Right renal pelvis (tissue), 4 donors: ENCODE results near the gene INPP5A. TPM values are rescaled to one million over a fixed set of nuclear protein-coding genes. Genes with fewer than 3 reads are reported as not detected.
"Not testable (repeated sequence)": the region's sequence is repeated elsewhere in the genome, so short reads cannot be mapped to it uniquely, and the experiment has no call there.

Experiments used
- DNase-seq, 4 donors: peaks; one replicate each; pipeline ENCODE4 v3.0.0-alpha.2; 2013; ENCODE audit warnings: low read depth in 4 of 4, low spot score in 3 of 4, missing footprints in 1 of 4
- polyA plus RNA-seq, 4 donors: library from polyadenylated mRNA; unstranded; fragments of 120-200 nt; gene quantifications; one replicate each; pipeline ENCODE4 v1.2.1, GENCODE V29; 2013; ENCODE audit not compliant: insufficient read length in 4 of 4

The INPP5A gene
- polyA plus RNA-seq, 4 donors: 32.2 to 39.1 (median 36.2) TPM

DNA sequence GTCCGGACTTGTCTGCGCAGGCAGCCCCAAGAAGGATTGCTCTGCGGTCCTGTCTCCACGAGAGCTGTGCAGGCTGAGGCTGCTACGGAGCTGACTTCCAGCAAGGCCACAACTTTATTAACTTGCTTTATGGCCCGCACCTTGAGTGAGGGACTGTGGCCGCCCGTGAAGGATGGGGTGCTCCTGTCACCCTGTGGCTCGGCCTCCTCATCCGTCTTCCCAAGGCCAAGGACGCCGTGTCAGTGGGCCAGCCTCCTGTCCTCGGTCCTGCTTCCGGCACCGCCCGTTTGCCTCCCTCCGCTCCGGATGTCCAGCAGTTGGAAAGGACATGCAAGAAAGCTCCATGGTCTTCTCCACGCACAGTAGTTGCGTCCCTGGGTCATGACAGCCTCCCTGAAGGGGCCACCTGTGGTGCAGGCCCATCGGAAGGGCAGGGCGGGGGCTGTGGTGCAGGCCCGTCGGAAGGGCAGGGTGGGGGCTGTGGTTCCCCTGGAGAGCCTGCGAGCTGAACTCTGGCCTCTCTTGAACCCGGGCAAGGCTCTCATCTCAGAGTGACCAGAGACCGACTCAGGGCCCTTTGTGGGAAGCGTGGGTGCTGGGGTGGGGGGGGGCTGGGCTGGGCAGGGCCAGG, 161.3 kb downstream of the INPP5A start:
- no peak for DNase-seq

DNA sequence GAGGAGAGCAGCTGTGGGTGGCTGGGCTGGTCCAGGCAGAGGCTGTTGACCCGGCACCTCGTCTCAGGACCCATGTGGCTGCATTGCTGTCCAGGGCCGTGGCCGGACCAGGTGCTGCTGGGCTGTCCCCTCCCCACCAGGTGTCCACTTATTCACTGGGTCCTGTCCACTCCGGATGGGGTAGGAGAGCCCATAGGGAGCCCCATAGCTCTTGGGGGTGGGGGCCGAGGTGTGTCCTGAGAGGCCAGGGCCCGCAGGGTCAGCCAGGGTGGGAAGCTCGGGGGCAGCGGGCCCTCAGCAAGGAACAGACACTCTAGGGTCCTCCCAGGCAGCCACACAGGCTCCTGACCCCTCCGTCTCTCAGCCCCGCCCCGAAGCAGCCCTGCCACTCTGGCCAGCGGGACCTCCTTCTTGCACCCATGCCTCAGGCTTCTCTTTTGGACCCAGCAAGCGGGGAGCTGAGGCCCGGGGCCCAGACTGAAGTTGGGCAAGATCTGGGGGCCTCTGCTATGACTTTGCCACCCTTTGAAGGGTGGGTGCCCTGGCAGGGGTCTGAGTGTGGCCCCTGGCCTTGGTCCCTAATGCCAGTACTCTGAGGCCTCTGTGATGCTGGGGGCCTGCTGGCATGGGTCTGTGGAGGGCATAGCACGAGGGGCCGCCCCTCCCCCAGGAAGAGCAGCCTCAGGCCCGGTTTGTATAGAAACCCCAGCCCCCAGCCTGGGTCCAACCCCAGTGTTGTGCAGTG, 162.0 kb downstream of the INPP5A start:
- DNase-seq: no peak

DNA sequence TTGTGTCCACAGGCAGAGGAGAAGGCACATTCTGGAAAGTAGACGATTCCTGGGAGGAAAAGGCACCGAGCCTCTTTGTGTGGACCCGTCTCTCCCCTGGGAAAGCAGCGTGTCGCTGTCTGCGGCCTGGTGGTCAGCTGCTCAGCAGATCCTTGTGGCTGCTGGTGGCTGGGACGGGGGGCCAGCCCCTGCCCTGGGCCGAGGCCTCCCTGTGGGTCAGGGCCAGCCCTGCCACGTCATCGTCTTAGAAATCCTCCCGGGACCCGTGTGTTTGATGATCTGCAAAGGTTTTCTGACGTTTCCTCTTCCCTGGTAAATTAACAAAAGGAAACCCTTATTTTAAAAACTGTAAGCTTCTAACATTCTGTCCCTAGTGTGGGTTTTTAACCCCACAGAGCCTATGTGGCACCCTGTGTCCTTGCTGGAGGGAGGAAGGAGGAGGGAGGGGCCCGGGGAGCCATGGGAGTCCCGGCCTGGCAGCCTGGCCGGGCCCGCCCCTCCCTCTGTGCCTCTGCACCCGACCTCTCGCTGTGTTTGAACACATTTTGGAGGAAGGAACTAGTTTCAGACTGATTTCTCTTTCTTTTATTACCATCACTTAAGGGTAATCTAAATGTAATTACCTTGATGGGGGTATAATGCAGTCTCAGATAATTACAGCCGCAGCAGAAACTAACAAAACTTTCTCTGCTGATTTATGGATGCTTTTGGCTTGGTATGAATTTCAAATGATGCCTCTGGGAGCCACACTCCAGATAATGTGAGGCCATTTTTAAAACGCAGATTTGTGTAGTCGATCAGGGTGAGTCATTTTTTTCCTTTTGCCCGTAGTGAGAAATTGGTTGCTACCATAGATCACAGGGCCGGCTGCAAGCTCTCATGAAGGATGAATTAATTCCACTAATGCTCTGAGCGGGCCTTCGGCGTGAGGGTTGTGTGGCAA, 162.8 kb downstream of the INPP5A start:
- no peak for DNase-seq

DNA sequence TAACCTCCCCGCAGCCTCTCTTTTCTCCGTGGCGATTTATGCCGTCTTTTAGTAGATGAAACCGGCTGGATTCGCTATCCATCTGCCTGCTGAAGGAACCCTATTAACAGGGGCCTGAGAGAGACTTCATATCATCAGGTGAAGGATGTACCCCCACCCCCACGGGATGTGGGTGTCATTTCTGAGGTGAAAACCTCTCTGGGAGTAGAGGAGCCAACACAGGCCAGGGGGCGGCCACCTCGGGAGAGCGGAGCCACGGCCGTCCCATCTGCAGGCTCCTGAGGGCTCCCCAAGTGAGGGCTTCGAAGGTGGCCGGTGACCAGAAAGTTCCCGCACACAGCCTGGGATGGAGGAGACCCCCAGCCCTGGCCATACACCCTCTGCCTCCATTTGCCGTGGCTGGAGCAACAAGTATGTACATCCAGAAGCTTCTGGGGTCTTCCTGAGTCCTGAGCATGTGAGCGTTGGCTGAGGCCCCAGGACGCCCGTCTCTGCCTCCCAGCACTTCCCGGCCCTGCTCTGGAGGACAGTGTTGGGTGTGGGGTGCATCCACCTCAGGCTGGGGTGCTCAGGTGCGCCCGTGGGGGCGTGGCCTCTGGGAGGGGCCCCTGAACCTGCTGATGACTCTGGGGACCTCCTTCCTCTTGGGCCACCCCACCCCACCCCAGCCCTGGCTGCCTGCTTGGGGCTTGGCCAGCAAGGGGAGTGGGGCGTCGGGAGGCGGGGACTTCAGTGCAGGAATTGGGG, 163.7 kb downstream of the INPP5A start:
- DNase-seq: no peak

DNA sequence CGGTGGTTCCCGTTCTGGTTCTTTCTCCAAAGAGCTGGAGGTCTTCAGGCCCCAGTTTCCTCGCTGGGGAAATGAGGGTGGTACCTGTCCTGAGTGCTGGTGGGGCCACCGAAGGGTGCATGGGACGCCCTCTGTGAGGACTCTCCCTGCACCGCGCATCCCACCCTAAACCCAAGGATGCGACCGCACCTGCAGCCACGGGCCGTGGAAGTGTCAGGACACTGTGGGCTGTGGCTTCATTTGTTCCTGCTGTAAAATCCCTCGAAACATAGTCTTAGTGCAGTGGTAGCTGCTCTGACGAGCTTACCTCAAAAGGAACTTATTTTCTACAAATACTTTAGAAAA, 164.2 kb downstream of the INPP5A start:
- no peak for DNase-seq

DNA sequence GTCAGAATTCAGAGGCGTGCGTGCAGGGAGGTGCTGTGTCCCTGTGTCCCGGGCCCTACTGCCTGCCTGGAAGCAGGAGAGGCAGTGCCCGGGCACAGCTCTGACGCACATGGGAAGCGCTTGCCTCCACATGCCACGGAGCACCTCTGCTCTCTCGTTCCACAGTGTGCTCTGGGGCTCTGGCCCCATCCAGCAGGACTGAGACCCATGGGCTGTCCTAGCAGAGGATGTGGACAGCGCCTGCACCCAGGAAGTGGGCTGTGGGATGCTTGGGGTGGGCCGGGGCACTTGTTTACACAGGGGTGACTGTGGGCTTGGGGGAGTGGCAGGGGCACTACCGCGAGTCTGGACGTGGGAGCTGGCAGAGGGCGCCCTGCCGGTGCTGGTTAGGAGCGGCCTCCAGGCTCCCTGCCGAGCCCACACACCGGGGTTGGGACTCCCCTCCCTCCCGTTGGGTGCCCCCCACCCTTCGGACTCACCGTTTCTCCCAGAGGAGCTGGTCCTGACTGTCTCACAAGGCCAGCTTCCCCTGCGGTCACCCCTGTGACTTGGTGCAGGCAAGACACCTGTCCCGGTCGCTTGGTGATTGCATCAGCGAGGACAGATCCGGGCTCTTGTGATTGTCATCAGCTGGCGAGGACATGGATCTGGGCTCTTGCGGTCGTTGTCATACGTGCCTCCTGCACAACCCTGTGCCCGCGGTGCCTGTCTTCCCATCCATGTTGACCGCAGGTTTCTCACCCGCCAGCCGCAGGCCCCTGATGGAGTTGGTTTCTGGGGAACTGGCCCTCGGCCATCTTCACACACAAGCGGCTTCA, 165.2 kb downstream of the INPP5A start:
- DNase-seq: no peak

DNA sequence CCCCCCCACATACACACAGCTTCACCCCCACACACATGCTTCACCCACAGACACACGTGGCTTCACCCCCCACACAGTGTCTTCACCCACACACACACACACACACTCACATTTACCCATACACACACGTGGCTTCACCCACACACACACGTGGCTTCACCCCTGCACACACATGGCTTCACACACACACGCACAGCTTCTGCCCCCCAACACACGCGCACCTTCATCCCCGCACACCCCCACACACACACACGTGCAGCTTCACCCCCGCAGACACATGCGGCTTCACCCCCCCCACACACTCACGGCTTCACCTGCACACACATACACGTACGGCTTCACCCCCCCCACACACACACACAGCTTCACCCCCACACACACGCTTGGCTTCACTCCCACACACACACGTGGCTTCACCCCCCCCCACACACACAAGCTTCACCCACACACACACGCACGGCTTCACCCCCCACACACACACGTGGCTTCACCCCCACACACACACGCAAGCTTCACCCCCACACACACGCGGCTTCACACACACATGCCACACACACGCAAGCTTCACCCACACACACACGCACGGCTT, 165.9 kb downstream of the INPP5A start:
- no peak for DNase-seq

DNA sequence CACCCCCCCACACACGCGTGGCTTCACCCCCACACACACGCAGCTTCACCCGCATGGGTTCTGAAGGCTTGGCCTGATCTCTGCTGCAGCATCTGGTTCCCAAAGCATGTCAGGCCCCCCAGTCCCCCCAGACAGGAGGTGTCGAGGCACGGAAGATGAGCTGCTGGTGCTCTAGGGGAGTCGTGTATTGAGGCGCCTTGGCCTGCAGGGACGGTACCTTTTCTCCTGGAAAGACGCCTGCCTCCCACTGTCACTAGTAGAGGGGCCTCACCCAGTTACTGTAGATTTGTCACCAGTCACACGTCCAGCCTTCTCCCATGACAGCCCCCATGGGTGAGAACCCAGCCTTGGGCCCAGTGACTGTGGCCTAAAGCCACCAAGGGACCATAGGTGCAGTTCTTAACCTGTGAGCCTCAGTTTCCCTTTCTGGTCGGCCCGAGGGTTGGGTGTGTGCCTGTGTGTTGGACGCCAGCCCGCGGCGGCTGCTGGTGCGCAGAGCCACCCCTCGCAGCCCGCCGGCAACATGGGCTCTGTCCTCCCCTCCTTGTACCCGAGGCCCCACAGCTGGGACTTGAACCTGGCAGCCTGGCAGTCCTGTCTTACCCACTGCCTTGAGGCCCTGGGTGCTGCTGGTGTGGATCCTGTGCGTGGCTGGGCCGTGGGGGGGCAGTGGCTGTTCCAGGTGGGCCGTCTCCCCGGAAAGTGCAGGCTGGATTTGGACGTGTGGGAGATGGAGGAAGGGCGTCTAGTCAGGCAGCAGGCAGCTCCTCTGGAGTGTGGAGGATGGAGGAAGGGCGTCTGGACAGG, 166.6 kb downstream of the INPP5A start:
- DNase-seq: no peak

DNA sequence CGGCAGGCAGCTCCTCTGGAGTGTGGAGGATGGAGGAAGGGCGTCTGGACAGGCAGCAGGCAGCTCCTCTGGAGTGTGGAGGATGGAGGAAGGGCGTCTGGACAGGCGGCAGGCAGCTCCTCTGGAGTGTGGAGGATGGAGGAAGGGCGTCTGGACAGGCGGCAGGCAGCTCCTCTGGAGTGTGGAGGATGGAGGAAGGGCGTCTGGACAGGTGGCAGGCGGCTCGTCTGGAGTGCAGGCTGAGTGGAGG, 167.2 kb downstream of the INPP5A start:
- not testable (repeated sequence) for DNase-seq

DNA sequence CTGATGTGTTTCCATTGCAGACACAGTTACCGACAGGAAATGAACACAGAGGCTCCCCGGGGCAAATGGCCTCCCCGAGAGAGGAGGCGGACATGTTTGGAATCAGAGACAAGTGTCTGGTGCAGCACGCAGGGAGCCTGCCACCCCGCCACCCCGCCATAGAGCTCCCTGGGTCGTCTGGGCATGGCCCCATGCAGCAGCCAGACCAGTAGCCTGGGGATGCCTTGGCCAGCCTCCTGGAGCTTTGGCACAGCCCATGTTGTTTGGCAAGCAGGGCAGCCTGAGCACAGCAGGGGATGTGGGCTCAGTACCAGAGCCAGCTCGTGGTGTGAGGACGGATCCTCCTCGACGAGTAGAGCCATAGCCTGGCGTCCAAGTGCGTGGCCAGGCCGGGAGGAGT, 167.6 kb downstream of the INPP5A start:
- DNase-seq: no peak

DNA sequence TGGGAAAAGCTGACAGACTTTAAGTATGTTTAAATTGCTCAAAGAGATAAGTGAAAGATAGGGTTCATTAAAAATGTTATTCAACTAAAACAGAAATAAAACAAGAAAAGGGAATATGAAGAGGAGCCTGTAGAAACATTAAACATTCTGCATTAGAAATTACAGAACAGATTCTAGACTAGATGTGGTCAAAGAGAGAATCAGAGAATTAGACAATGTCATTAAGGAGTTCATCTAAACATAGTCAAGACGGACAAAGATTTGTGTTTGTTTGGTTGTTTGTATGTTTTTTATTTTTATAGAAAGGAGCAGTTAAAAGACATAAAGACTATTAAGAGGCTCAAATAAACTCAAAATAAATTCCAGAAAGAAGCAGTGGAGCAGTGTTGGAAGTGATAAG, 168.4 kb downstream of the INPP5A start:
- no peak for DNase-seq

DNA sequence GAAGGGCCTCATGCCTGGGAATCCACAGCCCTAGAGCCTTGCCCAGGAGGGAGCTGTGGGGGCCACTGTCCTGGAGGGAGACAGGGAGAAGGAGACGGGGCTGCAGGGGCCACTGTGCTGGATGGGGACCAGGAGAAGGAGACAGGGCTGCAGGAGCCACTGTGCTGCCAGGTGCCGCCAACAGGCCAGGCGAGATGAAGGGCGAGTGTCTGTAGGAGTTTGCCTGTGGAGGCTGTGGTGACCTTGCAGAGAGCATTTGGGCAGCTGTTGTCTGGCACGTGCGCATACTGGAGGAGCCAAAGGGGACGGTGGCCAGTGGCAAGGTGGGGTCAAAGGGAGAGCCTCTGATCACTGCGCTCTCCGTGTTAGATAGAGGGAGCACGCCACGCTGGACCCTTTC, 169.1 kb downstream of the INPP5A start:
- DNase-seq: no peak

DNA sequence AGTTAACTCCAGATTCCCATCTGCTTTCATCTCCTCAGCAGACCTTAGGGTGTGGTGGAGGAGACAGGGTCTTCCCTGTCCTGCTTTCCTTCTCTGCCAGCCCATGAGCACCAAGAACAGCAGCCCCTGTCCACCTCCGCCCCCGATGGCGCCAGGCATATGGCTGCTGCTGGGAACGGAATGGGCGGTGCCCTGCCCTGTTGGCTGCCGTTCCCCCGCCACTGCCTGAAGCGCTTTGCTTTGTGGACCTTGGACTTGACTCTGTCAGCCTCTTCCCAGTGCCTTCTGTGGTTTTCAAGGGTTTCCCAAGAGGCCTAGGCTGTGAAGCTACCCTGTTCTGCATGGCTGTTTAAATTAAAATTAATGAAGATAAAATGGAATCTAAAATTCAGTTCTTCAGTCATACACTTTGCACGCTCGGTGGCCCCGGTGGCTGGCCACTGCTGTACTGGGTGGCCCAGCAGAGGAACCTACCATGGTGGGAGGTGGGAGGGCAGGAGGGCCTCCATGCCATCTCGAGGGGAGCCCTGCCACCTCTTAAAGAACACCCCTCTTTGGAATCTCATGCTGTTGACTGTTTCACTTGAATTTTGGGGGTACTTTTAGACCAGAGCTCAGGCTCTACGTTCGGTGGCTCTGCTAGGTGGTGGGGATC, 169.7 kb downstream of the INPP5A start:
- no peak for DNase-seq

DNA sequence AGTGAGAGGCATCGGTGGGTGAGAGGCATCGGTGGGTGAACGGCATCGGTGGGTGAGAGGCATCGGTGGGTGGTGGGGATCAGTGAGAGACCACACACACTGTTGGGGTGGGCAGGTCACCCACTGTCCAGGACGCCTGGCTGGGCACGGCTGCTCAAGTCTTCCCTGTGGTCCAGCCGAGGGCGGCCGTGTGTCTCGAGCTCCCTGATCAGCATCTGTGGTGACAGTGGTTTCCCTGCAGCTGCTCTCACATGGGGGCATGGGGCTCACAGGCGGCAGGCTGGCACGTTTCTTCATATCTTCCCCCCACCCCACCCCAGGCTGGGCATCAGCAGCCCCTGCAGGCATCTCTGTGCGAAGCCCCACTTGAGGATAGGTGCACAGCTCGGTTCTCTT, 170.2 kb downstream of the INPP5A start:
- DNase-seq: no peak

DNA sequence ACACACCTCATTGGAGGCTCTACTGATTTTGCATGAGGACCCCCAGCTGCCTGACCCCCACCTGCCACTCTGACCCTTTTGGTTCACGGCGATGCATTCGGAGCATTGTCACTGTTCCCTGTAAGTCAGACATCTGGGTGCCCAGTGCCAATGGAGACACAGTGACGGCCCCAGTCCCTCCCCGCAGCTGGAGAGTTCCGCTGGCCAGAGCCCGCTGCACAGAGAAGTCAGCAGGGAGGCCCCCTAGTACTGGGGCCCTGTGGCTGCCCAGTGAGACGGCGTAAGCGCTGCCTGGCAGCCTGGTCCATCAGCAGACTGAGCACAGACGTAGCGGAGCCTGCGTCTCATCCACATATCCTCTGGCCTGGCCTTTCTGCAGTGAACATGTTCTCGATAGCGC, 170.9 kb downstream of the INPP5A start:
- no peak for DNase-seq

DNA sequence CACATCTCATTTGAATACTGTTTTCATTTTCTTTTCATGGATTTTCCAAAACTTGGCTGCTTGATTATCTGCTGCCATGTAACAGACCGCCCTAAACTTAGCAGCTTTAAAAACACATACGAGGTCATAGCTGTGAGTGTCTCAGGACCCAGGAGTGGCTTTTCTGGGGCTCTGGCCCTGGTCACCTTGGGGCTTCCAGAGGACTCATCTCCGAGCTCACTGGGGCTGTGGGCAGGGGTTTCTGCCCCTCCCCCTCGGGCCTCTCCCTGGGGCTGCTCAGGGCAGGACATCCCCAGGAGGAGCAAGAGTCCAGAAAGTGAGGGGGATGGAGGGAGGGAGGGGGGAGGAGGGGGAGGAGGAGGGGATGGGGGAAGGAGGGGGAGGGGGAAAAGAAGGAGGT, 171.3 kb downstream of the INPP5A start:
- DNase-seq: no peak

DNA sequence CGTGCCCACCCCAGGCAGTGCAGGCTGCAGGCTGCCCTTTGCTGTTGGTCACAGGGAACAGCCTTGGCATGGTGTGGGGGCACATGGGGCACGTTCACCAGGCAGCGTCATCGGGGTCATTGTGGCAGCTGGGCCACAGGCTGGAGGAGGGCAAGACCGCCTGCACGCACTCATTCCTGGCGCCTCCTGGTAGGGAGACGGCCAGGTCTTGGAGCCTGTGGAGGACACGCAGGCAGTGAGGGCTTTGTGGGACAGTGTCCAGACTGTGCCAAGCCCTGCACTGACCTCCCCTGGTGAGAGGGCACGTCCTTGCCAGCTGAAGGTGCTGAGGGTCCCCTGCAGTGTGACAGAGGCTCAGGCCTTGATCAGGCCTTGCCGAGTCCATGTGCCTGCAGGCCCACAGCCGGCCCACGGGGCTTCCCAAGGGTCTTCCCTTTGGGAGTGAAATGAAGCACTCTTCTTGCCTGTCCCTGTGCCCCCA, 171.9 kb downstream of the INPP5A start:
- DNase-seq: no peak

DNA sequence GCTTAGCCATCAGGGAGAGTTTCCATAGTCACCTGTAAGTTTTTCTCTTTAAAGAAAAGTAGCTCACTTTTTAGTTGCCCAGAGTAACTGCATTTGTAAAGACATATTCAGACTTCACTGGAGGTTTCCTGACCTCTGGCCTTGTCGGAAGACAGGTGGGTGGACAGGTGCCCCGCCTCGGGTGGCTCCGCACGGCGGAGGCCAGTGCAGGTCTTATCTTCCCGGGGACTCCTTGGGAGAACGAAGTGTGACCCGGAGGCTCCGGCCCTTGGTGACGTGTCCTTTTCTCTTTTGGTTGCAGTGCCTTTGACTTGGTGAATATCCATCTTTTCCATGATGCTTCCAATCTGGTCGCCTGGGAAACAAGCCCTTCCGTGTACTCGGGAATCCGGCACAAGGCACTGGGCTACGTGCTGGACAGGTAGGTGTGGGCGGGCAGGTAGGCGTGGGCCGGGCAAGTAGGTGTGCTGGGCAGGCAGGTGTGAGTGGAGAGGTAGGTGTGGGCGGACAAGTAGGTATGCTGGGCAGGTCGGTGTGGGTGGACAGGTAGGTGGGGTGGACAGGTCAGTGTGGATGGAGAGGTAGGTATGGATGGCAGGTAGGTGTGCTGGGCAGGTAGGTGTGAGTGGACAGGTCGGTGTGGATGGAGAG, 172.6 kb downstream of the INPP5A start:
- DNase-seq: no peak
